Lower leg skin (tissue), 3 donors: ENCODE measurements around the gene ZNF736.

Experiments
- CTCF ChIP-seq, 3 donors: fragments of 450-650 bp; IDR thresholded peaks; one replicate each; pipeline ENCODE4 v1.5.1; 2016; ENCODE audit warnings: antibody characterized with exemption in 3 of 3, mild to moderate bottlenecking in 3 of 3, moderate library complexity in 2 of 3
- POLR2A ChIP-seq, 2 donors: fragments of 450-650 bp; IDR thresholded peaks; one replicate each; pipeline ENCODE4 v1.6.1; 2016 to 2017; ENCODE audit warnings: antibody characterized with exemption in 2 of 2, mild to moderate bottlenecking in 1 of 2, moderate library complexity in 1 of 2

- no peak for TF ChIP-seq CTCF (IDR thresholded peaks at IDR 0.05)
- no peak for TF ChIP-seq POLR2A (IDR thresholded peaks at IDR 0.05)
These were observed 3.3 kb upstream of the ZNF736 start for GRCh38 chr7:64310426-64310825.
